Spinal cord (tissue), 10 donors: Measurements from ENCODE around the gene RTN4R. TPM values are rescaled to one million over a fixed set of nuclear protein-coding genes. Genes with fewer than 3 reads are reported as not detected.
A peak's percentile ranks its signal among the peaks of the same experiment; 100 is the strongest.

ENCODE experiments used
- DNase-seq, 6 donors: peaks; one replicate each; pipeline versions ENCODE4 v3.0.0 to v3.0.0-alpha.2; 2013 to 2015; ENCODE audit warnings: low spot score in 6 of 6, low read depth in 4 of 6
- H3K27ac ChIP-seq: one replicate; pipeline ENCODE4 v1.5.1; 2013; ENCODE audit warnings: low read depth, low read length, control low read depth
- H3K27me3 ChIP-seq: one replicate; pipeline ENCODE4 v1.6.1; 2013; ENCODE audit warnings: low read length; ENCODE audit not compliant: control insufficient read depth, insufficient read depth
- H3K36me3 ChIP-seq: one replicate; pipeline ENCODE4 v1.6.1; 2013; ENCODE audit warnings: low read length; ENCODE audit not compliant: control insufficient read depth, insufficient read depth
- H3K4me1 ChIP-seq: one replicate; pipeline ENCODE4 v1.6.1; 2013; ENCODE audit warnings: low read length; ENCODE audit not compliant: control insufficient read depth, insufficient read depth
- H3K4me3 ChIP-seq: one replicate; pipeline ENCODE4 v1.5.1; 2013; ENCODE audit warnings: low read depth, low read length, control low read depth
- H3K9me3 ChIP-seq: one replicate; pipeline ENCODE4 v1.6.1; 2013; ENCODE audit warnings: low read length; ENCODE audit not compliant: control insufficient read depth, insufficient read depth
- WGBS: methylation state at CpG from one replicate; pipeline ENCODE4 v1.1.5; 2013; ENCODE audit warnings: missing lambda C conversion rate; ENCODE audit not compliant: insufficient coverage; 5-methylcytosine and 5-hydroxymethylcytosine counted together
- polyA plus RNA-seq, 2 donors: library from polyadenylated mRNA; unstranded; fragments of 120-200 nt; gene quantifications; one replicate each; pipeline ENCODE4 v1.2.1, GENCODE V29; 2013; ENCODE audit not compliant: insufficient read length in 2 of 2
- total RNA-seq, 2 donors: library from RNA; depleted of rRNA in 1 of 2; stranded (reverse); fragments of 120-200 nt in 1 of 2; fragments of >200 nt in 1 of 2; gene quantifications; one replicate each; pipeline versions ENCODE4 v1.2.3 to v1.2.4, GENCODE V29; 2013 to 2014
- donor health status: healthy.

The RTN4R gene
- total and polyA plus RNA-seq, 4 donors = 5.4 to 25.9 (median 16.6) TPM

- Histone ChIP-seq H3K4me1 (peaks cover 26% of the 10 kb centered on the region), H3K36me3 (peaks cover 38% of the 10 kb centered on the region), H3K4me3 (no peak overlapping the region), H3K9me3 (no peaks in the 10 kb centered on the region), H3K27me3 (no peaks in the 10 kb centered on the region), H3K27ac (no peak overlapping the region)
- 90% methylated on average over 8 of the region's 15 CpGs for WGBS
- no peak for DNase-seq
These were observed 10.7 kb downstream of the RTN4R start for GRCh38 chr22:20257212-20258020.

DNA sequence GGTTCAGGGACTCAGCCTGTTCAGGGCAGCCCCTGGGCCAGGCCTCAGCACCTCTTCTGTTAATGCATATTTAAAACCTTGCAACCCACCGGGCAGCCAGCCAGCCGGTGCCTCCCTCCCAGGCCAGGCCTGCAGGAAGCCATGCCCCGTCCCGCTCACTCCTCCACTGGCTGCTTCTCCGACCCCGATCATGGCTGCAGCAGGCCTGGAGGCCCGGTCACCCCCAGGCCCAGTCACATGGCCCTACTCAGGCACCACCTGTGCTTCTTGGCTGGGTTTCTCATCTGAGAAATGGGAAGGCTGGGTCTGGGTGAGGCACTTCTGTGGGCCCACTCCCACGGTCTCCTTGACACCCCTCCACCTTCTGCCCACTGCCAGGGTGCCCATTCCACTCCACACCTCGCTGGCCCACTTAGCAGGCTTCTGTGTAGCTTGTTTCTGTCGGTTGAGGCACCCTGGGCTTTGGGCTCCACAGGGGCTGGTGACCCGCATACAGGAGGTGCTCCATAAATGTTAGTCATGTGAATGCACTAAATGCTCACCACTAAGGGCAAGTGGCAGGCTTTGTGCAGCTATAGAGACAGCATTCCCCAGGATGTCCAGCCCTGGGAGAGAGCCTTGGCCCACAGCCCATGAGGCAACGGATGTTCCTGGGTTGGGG is 11.4 kb downstream of the RTN4R start:
- peaks cover 26% of the 10 kb centered on the region for H3K4me1 ChIP-seq
- H3K9me3 ChIP-seq = no peaks in the 10 kb centered on the region
- no peak overlapping the region for H3K27ac ChIP-seq
- H3K27me3 ChIP-seq = no peaks in the 10 kb centered on the region
- peak in 1 of 6 donors; percentile 53 for DNase-seq
- 59% methylated on average over 12 of the region's 12 CpGs for WGBS
- no peak overlapping the region for H3K4me3 ChIP-seq
- H3K36me3 ChIP-seq = peaks cover 39% of the 10 kb centered on the region

GRCh38 chr22:20256027-20256426 is 12.1 kb downstream of the RTN4R start:
- no peaks in the 10 kb centered on the region for H3K9me3 ChIP-seq
- H3K36me3 ChIP-seq = peaks cover 35% of the 10 kb centered on the region
- H3K4me1 ChIP-seq = peaks cover 23% of the 10 kb centered on the region
- WGBS = 78% methylated on average over 12 of the region's 13 CpGs
- no peak overlapping the region for H3K4me3 ChIP-seq
- DNase-seq = no peak
- no peaks in the 10 kb centered on the region for H3K27me3 ChIP-seq
- no peak overlapping the region for H3K27ac ChIP-seq

GRCh38 chr22:20254975-20255946 is 12.9 kb downstream of the RTN4R start:
- H3K27ac ChIP-seq = no peak overlapping the region
- WGBS = 67% methylated on average over 13 of the region's 23 CpGs
- H3K27me3 ChIP-seq = no peaks in the 10 kb centered on the region
- H3K4me3 ChIP-seq = no peak overlapping the region
- no peak for DNase-seq
- peaks cover 31% of the 10 kb centered on the region for H3K36me3 ChIP-seq
- H3K4me1 ChIP-seq = peaks cover 23% of the 10 kb centered on the region
- H3K9me3 ChIP-seq = no peaks in the 10 kb centered on the region

DNA sequence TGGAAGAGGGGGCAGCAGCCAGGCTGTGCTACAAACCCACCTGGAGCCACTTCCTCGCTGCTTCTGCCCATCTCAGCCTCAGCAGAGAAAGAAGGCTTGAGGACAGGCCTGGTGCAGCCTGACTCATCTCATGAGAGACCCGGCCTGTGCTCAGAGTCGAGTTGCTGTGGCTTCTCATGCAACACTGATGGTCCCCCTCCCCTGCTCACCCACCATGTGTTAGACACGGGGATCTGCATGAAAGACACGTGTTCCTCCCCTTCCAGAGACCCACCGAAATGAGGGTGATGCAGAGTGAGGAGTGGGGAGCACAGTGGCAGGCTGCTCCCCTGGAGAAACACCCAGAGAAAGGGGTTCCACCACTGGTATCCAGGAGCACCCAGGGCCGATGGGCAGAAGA is 15.0 kb downstream of the RTN4R start:
- no peak overlapping the region for H3K4me3 ChIP-seq
- 82% methylated on average over 4 of the region's 7 CpGs for WGBS

DNA sequence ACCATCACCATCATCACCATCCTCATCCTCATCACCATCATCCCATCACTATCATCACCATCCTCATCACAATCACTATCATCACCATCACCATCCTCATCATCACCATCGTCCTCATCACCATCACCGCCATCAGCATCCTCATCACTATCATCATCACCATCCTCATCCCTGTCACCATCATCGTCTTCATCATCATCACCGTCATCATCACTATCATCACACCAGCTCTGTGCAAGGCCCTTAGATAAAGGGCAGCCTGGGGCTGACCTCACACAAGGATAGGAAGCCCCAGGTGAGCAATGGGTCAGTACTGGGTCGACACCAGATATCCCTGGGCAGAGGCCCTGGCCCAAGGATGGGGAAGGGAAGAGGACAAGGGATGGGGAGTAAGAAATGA is 16.1 kb downstream of the RTN4R start:
- Histone ChIP-seq H3K27me3 (no peaks in the 10 kb centered on the region), H3K9me3 (no peaks in the 10 kb centered on the region), H3K4me3 (no peak overlapping the region), H3K27ac (no peak overlapping the region), H3K4me1 (peaks cover 53% of the 10 kb centered on the region), H3K36me3 (peaks cover 24% of the 10 kb centered on the region)
- WGBS = 95% methylated on average over 5 of the region's 5 CpGs
- no peak for DNase-seq

More for the DNA sequence above, 15.0 kb downstream of the RTN4R start:
- H3K9me3 ChIP-seq = no peaks in the 10 kb centered on the region
- peaks cover 20% of the 10 kb centered on the region for H3K36me3 ChIP-seq
- peaks cover 44% of the 10 kb centered on the region for H3K4me1 ChIP-seq
- no peaks in the 10 kb centered on the region for H3K27me3 ChIP-seq
- no peak for DNase-seq
- no peak overlapping the region for H3K27ac ChIP-seq

GRCh38 chr22:20251491-20251890 is 16.6 kb downstream of the RTN4R start:
- Histone ChIP-seq H3K9me3 (no peaks in the 10 kb centered on the region), H3K4me1 (peaks cover 53% of the 10 kb centered on the region), H3K27ac (no peak overlapping the region)

GRCh38 chr22:20249797-20250354 is 18.2 kb downstream of the RTN4R start:
- 11% methylated on average over 9 of the region's 11 CpGs for WGBS
- peak overlapping the region; percentile 75 for H3K27ac ChIP-seq
- peaks cover 57% of the 10 kb centered on the region for H3K4me1 ChIP-seq
- H3K4me3 ChIP-seq = no peak overlapping the region
- H3K27me3 ChIP-seq = no peaks in the 10 kb centered on the region
- H3K9me3 ChIP-seq = no peaks in the 10 kb centered on the region
- DNase-seq = peak in 3 of 6 donors; percentile 58 to 88 (median 83)
- H3K36me3 ChIP-seq = peaks cover 27% of the 10 kb centered on the region

More at GRCh38 chr22:20251491-20251890, 16.6 kb downstream of the RTN4R start:
- DNase-seq = no peak
- Histone ChIP-seq H3K27me3 (no peaks in the 10 kb centered on the region), H3K36me3 (peaks cover 27% of the 10 kb centered on the region), H3K4me3 (no peak overlapping the region)

- no peak overlapping the region for H3K4me3 ChIP-seq
- H3K36me3 ChIP-seq = peaks cover 27% of the 10 kb centered on the region
- no peaks in the 10 kb centered on the region for H3K27me3 ChIP-seq
- no peaks in the 10 kb centered on the region for H3K9me3 ChIP-seq
- peak overlapping the region; percentile 75 for H3K27ac ChIP-seq
- peaks cover 70% of the 10 kb centered on the region for H3K4me1 ChIP-seq
- whole genome bisulfite sequencing = 53% methylated on average over 12 of the region's 12 CpGs
- DNase-seq = peak in 2 of 6 donors; percentile 66 to 75
These were observed 19.6 kb downstream of the RTN4R start for GRCh38 chr22:20248461-20248978.
